ENCODE measurements around the gene OTULIN.

Gene OTULIN

DNA sequence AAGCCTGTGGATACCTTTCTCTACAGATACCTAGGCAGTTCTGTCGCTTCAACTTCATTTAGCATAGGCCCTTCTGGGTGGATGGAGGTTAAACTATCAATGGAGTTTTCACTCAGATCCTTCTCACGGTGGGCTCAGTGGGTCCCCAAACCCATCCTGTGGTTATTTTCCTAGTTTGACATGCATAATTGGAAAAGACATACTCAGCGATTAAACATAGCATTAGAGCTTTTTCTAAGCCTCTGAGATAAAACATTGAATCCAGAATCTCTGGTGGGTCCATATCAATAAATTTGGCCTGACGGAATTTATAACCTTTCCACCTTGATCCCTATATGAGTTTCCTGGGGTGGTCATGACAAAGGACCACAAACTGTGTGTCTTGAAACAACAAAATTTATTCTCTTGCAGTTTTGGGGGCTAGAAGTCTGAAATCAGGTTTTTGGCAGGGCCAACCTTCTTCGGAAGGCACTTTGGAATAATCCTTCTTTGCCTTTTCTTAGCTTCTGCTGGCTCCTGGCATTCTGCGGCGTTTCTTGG is 1.7 kb upstream of the OTULIN start:
- H3K27me3 Mint-ChIP-seq: no peaks in the 10 kb centered on the region
- peak overlapping the region; percentile 55 for H3K27ac Mint-ChIP-seq
- no peaks in the 10 kb centered on the region for H3K36me3 Mint-ChIP-seq
- no peak for ATAC-seq (ENCODE audit: low read depth)
- H3K4me1 Mint-ChIP-seq: peaks cover 40% of the 10 kb centered on the region
- no peak for DNase-seq (ENCODE audit: low spot score in 2 of 2)
- no peak overlapping the region for H3K4me3 Mint-ChIP-seq
- no peaks in the 10 kb centered on the region for H3K9me3 Mint-ChIP-seq

DNA sequence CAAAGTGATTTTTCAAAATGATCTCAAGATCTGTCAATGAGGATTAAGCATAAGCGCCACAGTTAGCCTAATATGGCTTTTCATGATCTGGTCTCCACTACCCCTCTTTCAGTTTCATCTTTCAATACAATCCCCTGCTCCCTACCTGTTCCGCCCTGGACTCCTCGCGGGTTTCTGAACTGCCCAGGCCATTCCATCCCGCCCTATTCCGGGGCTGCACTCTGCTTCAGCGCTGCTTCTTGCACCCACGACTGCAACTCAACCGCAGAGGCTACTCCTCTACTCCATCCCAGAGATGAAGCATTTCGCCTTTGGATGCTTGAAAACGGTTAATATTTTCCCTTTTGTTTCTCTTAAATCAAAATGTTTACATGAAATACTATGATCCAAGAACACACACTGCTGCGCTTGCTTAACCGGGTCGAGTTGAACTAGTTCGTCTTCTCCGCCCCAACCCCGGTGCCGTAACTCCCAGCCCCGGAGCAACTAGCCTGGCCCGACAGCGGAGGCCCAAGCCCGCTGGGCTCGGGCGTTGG is 716 bp upstream of the OTULIN start:
- Mint-ChIP-seq H3K4me1 (peaks cover 49% of the 10 kb centered on the region), H3K36me3 (peaks cover 3% of the 10 kb centered on the region), H3K27ac (peak overlapping the region; percentile 96), H3K4me3 (peak overlapping the region; percentile 97), H3K9me3 (no peaks in the 10 kb centered on the region), H3K27me3 (no peaks in the 10 kb centered on the region)
- DNase-seq (ENCODE audit: low spot score in 2 of 2): no peak
- ATAC-seq (ENCODE audit: low read depth): peak; percentile 6

DNA sequence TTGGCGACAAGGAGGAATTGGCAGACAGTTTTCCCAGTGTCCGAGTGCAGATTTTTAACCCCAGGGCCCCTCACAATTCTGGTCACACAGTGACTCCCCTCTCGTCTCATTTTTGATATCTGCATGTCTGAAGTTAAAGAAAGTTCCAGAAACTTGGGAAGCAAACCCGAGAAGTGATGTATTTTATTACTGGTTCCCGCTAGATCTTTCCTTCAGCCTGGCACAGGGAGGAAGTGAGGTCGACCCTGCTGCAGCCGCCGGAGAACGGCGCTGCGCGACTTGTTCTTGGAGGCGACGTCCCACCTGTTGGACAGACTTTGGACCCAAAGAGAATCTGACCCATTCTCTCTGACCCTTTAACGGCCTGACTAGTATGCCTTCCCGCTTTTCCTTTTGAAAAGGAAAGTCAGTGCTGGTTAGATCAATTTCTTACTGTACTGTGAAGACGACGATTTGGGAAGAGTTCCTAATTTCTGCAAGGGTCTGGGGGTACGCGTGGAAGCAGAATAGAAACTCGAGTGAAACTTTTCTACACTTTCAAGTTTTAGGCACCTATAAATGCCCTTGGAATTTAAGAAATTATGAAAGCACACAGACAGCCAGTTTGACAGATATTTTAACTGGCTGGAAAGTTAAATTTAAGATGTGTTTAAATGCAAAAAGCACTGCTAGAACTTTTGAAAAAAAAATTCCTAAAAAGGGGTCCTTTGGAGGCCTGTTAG is 744 bp downstream of the OTULIN start:
- Mint-ChIP-seq H3K4me3 (peak overlapping the region; percentile 73), H3K36me3 (peaks cover 3% of the 10 kb centered on the region), H3K9me3 (no peaks in the 10 kb centered on the region), H3K27ac (peak overlapping the region; percentile 90), H3K4me1 (peaks cover 53% of the 10 kb centered on the region), H3K27me3 (no peaks in the 10 kb centered on the region)
- DNase-seq (ENCODE audit: low spot score in 2 of 2): peak in 1 of 2 donors; percentile 27
- no peak for ATAC-seq (ENCODE audit: low read depth)

DNA sequence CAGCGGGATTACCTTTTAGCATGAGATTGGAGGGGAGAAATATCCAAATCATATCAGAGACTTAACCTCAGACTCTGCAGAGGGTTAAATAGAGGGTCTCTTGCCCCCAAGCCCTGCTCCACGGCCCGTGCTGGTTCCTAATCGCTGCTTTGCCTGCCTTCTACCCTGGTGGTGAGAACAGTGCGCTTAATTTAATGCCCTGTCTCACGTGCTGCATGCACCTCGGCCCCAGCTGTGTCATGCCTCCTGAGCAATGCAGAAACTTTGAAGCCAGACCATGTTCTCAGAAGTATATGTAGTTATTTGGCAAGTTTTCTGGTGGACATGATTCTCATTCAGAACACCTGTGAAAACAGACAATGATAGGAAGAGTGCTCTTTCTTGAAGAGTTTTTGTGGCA is 1.4 kb downstream of the OTULIN start:
- Mint-ChIP-seq H3K4me3 (peak overlapping the region; percentile 73), H3K9me3 (no peaks in the 10 kb centered on the region), H3K4me1 (peaks cover 52% of the 10 kb centered on the region), H3K36me3 (peaks cover 3% of the 10 kb centered on the region), H3K27me3 (no peaks in the 10 kb centered on the region), H3K27ac (peak overlapping the region; percentile 90)
- ATAC-seq (ENCODE audit: low read depth) (peak; percentile 58), DNase-seq (ENCODE audit: low spot score in 2 of 2) (peak; percentile 48 to 49)

DNA sequence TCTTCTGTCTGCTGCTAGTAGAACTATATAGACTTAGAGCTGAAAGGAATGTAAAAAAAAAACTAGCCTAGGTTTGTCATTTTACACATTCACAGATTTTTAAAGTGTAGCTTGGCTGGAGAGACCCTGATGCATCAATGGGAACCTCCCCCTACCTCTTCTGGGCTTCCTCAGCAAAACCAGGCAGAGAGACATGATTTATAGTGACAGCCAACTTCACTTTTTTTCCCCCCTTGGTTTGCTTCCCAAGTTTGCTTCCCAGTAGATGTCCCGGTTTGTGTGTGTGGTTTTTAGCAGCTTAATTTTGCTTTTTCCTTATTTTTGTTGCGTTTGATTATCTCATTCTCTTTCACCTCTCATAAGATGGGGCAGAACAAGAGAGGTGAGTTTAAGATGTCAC is 1.8 kb downstream of the OTULIN start:
- DNase-seq (ENCODE audit: low spot score in 2 of 2) (no peak), ATAC-seq (ENCODE audit: low read depth) (no peak)
- H3K36me3 Mint-ChIP-seq: peaks cover 3% of the 10 kb centered on the region
- peak overlapping the region; percentile 73 for H3K4me3 Mint-ChIP-seq
- no peaks in the 10 kb centered on the region for H3K27me3 Mint-ChIP-seq
- no peak overlapping the region for H3K27ac Mint-ChIP-seq
- H3K4me1 Mint-ChIP-seq: peaks cover 52% of the 10 kb centered on the region
- no peaks in the 10 kb centered on the region for H3K9me3 Mint-ChIP-seq

DNA sequence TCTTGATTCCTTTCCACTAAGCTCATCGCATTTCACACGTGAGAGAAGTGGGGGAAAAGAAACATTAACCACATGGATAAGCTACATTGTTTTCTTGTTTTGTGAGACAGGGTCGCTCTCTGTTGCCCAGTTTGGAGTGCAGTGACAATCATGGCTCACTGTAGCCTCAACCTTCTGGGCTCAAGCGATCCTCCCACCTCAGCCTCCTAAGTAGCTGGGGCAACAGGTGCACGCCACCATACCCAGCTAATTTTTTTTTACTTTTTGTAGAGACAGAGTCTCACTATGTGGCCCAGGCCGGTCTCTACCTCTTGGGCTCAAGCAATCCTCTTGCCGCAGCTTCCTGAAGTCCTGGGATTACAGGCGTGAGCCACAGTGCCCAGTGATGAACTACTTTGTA is 2.8 kb downstream of the OTULIN start:
- ATAC-seq (ENCODE audit: low read depth) (no peak), DNase-seq (ENCODE audit: low spot score in 2 of 2) (no peak)
- Mint-ChIP-seq H3K4me1 (peaks cover 60% of the 10 kb centered on the region), H3K4me3 (peak overlapping the region; percentile 78), H3K36me3 (peaks cover 3% of the 10 kb centered on the region), H3K27ac (peak overlapping the region; percentile 81), H3K9me3 (no peaks in the 10 kb centered on the region), H3K27me3 (no peaks in the 10 kb centered on the region)

DNA sequence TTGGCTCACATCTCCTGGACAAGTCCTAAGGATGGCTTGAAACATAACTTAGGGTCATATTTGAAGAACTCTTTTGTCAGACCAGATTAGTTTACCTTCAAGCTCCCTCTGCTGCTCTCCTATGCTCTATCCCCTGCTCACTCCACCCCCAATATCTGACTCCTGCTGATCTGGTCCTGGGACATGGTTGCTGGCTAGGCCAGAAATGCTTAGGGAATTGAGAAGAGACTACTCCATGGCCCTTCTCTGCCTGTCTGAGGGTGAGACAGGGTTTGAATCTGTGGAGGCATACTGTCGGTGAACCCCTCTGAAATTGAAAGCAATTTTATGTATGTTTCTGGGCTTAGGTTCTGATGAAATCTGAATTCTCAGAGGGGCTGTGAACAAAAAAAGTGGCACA is 3.3 kb downstream of the OTULIN start:
- Mint-ChIP-seq H3K4me3 (peak overlapping the region; percentile 78), H3K36me3 (peaks cover 3% of the 10 kb centered on the region), H3K9me3 (no peaks in the 10 kb centered on the region), H3K27me3 (no peaks in the 10 kb centered on the region), H3K27ac (peak overlapping the region; percentile 81), H3K4me1 (peaks cover 64% of the 10 kb centered on the region)
- no peak for DNase-seq (ENCODE audit: low spot score in 2 of 2)
- ATAC-seq (ENCODE audit: low read depth): no peak

DNA sequence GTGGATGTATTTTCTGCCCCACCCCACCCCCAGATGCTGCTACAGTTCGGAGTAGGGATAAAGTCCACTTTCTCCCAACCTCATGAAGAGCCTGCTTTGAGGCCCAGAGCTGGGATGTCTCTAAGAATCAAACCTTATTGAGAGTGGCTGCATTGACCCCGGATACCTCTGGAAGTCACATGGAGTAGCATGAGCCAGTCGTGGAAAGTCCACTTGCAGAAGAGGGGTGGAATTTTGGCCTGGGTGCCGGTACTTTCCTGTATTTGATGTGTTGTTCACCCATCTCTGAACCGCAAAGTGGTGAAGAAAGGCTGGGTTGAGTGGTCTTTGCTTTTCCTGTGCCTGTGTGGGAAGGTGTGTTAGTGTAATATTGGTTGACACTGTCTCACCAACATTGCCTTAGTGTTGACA is 3.7 kb downstream of the OTULIN start:
- H3K4me3 Mint-ChIP-seq: peak overlapping the region; percentile 78
- peaks cover 3% of the 10 kb centered on the region for H3K36me3 Mint-ChIP-seq
- DNase-seq (ENCODE audit: low spot score in 2 of 2): no peak
- no peaks in the 10 kb centered on the region for H3K27me3 Mint-ChIP-seq
- H3K27ac Mint-ChIP-seq: peak overlapping the region; percentile 81
- H3K4me1 Mint-ChIP-seq: peaks cover 67% of the 10 kb centered on the region
- no peaks in the 10 kb centered on the region for H3K9me3 Mint-ChIP-seq
- ATAC-seq (ENCODE audit: low read depth): no peak

DNA sequence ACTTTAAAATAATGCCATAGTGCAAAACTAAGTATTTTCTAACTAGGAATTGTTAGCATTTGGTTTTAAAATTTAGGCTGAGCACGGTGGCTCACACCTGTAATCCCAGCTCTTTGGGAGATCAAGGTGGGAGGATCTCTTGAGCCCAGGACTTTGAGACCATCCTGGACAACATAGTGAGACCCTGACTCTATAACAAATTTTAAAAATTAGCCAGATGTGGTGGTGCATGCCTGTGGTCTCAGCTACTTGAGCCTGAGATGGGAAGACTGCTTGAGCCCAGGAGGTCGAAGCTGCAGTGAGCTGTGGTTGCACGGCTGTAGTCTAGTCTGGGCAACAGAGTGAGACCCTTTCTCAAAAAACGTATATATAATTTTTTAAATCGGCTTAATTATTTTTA is 4.9 kb downstream of the OTULIN start:
- H3K27ac Mint-ChIP-seq: no peak overlapping the region
- DNase-seq (ENCODE audit: low spot score in 2 of 2) (no peak), ATAC-seq (ENCODE audit: low read depth) (no peak)
- peaks cover 6% of the 10 kb centered on the region for H3K36me3 Mint-ChIP-seq
- no peaks in the 10 kb centered on the region for H3K27me3 Mint-ChIP-seq
- peak overlapping the region; percentile 8 for H3K4me3 Mint-ChIP-seq
- peaks cover 72% of the 10 kb centered on the region for H3K4me1 Mint-ChIP-seq
- H3K9me3 Mint-ChIP-seq: no peaks in the 10 kb centered on the region

DNA sequence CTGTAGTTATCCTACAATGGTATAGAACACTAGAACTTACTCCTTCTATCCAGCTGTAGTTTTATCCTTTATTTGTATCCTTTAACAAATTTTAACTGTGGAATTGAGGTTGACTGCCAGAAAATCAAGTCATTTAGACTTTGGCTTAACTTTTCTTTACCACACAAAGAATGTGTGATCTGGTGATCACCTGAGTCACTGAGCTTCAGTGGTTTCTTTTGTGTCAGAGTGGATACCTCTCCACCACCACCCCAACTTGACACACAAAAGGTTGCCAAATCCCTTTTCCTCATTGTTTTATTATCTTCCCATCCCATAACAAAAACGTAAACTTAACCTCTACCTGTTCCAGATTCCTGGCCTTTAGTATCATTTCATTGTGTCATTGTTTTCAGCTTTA is 5.5 kb downstream of the OTULIN start:
- ATAC-seq (ENCODE audit: low read depth) (no peak), DNase-seq (ENCODE audit: low spot score in 2 of 2) (no peak)
- H3K27ac Mint-ChIP-seq: no peak overlapping the region
- peaks cover 72% of the 10 kb centered on the region for H3K4me1 Mint-ChIP-seq
- H3K27me3 Mint-ChIP-seq: no peaks in the 10 kb centered on the region
- H3K9me3 Mint-ChIP-seq: no peaks in the 10 kb centered on the region
- no peak overlapping the region for H3K4me3 Mint-ChIP-seq
- H3K36me3 Mint-ChIP-seq: peaks cover 6% of the 10 kb centered on the region

DNA sequence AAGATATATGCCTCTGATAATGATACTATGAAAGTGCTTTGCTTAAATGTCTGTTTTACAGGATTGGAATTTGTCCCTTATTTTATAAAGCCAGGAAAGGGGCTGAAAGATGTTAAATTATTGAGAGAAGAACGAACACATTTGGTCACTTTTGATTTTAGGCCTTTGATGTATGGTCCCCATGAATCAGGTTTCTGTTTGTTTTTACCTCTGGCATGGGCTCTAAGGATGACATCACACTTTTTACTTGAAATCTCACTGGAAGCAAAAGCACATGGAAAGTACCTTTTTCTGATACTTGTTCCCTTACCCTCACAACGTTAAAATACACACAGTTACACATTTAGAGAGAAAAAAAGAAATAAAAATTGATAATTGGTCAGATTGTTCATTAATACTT is 6.9 kb downstream of the OTULIN start:
- Mint-ChIP-seq H3K36me3 (peaks cover 6% of the 10 kb centered on the region), H3K27me3 (no peaks in the 10 kb centered on the region), H3K4me1 (peaks cover 72% of the 10 kb centered on the region), H3K4me3 (peak overlapping the region; percentile 67), H3K9me3 (no peaks in the 10 kb centered on the region), H3K27ac (peak overlapping the region; percentile 87)
- ATAC-seq (ENCODE audit: low read depth) (peak; percentile 22), DNase-seq (ENCODE audit: low spot score in 2 of 2) (no peak)

DNA sequence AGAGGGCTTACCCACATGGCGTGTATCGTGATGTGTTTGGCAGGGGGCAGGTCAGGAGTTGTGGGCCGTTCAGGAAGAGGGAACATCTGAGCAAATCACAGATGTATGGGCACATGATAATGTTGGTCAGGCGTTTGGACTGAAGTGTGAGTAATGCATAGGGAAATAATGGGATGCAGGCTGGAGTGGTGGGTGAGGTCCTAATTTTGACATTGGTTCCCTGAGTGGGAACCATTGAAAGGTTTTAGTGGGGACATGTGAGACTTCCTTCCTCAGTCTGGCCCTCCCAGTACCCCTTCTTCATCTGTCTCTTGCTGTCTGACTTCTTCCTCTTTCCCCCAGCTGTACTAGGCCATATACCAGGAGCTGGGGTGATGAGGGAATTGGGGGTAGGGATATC is 7.6 kb downstream of the OTULIN start:
- peaks cover 6% of the 10 kb centered on the region for H3K36me3 Mint-ChIP-seq
- ATAC-seq (ENCODE audit: low read depth): no peak
- H3K4me1 Mint-ChIP-seq: peaks cover 67% of the 10 kb centered on the region
- H3K27me3 Mint-ChIP-seq: no peaks in the 10 kb centered on the region
- peak overlapping the region; percentile 87 for H3K27ac Mint-ChIP-seq
- H3K4me3 Mint-ChIP-seq: no peak overlapping the region
- DNase-seq (ENCODE audit: low spot score in 2 of 2): no peak
- no peaks in the 10 kb centered on the region for H3K9me3 Mint-ChIP-seq

DNA sequence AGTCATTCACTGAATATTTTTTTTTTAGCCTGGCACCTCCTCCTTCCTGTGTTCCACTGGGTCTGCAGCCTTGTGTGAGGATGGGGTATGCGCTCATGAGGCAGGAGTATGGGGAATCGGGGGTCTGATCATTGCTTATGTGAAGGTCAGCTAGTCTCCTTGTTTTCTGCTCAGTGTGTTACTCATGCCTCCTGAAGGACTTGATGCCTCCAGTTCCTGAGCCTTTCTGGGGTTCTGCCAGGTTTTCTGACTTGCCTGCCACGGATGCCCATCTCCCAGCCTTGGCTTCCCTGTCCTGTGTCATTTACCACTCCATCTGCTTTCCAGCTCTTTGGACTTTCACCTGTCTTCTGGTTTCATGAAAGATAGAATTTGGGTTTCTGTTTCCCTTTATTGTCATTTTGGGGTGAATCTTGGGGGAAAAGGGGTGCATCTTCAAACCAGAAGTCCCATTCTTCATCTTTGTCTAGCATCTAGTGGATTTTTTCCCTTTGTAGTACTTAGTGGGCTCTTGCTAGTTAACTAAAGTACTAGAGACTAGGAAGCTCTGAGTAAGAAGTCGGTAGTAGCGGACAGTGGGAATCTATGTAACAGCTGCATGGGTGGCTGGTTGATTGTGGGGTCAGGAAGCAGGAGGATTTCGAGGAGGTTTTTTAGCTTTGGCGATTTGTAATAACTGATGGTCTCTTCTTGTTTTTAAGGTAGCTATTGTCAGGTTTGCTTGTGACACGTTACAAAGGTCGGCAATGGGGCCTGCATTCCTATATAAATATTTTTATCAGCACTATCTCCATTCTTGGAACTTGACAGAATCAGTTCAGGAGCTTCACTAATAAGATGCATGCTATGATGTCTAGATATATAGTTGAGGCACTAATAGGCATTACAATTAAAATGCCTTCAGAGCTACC is 8.2 kb downstream of the OTULIN start:
- H3K27ac Mint-ChIP-seq: no peak overlapping the region
- H3K4me3 Mint-ChIP-seq: no peak overlapping the region
- H3K27me3 Mint-ChIP-seq: no peaks in the 10 kb centered on the region
- H3K9me3 Mint-ChIP-seq: no peaks in the 10 kb centered on the region
- DNase-seq (ENCODE audit: low spot score in 2 of 2) (no peak), ATAC-seq (ENCODE audit: low read depth) (no peak)
- H3K36me3 Mint-ChIP-seq: peaks cover 6% of the 10 kb centered on the region
- peaks cover 61% of the 10 kb centered on the region for H3K4me1 Mint-ChIP-seq

DNA sequence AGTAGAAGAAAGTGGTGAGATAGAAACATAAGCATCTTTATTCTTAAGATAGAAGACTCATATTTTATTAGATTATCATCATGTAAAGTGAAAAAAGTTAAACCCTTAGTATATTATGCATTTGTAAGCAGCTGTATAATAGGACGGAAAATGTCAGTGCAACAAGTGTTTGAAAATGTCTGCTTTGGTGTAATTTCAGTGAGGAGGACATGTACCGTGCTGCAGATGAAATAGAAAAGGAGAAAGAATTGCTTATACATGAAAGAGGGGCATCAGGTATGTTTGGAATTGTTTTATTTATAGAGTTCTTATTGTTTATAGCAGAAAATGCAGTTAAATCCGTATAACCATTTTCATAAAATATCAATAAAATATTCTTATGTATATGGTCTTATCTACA is 8.9 kb downstream of the OTULIN start:
- Mint-ChIP-seq H3K4me1 (peaks cover 60% of the 10 kb centered on the region), H3K36me3 (peaks cover 9% of the 10 kb centered on the region), H3K4me3 (no peak overlapping the region), H3K27ac (no peak overlapping the region), H3K27me3 (no peaks in the 10 kb centered on the region), H3K9me3 (no peaks in the 10 kb centered on the region)
- ATAC-seq (ENCODE audit: low read depth): no peak
- DNase-seq (ENCODE audit: low spot score in 2 of 2): no peak

Measured in memory B cell (primary cell).